Measurements from ENCODE around the gene EXOC3.

- TF ChIP-seq CEBPB (IDR thresholded peaks at IDR 0.05; ENCODE audit: borderline replicate concordance in 1 of 2, low read depth in 2 of 2, low read length in 2 of 2) = no peak
- TF ChIP-seq POLR2AphosphoS5 (IDR thresholded peaks at IDR 0.05; ENCODE audit: low read length) = no peak
Observed at GRCh38 chr5:477871-478270, 34.9 kb downstream of the EXOC3 start.
